Activated T-helper 1 cell treated with anti-CD3 and anti-CD28 coated beads, Interleukin-2, amount 50 U/mL, for 16 hours (primary cell): ENCODE results near the gene FAM149A.
A peak's percentile ranks its signal among the peaks of the same experiment; 100 is the strongest.

Experiments used
- DNase-seq, 2 donors: peaks; one replicate each; pipeline ENCODE4 v3.0.0-alpha.2; 2020; ENCODE audit warnings: low read depth in 1 of 2, low spot score in 1 of 2

Gene FAM149A

GRCh38 chr4:186104114-186104889 is at the start of gene FAM149A:
TSS of gene FAM149A (plus strand) at chr4:186104704.
- peak; percentile 10 to 24 for DNase-seq

GRCh38 chr4:186058253-186058979 is 46.1 kb upstream of the FAM149A start:
- DNase-seq = no peak

- DNase-seq = no peak
Observed at GRCh38 chr4:186058980-186059316, 45.6 kb upstream of the FAM149A start.

- no peak for DNase-seq
Observed at GRCh38 chr4:186061921-186062320, 42.6 kb upstream of the FAM149A start.

DNA sequence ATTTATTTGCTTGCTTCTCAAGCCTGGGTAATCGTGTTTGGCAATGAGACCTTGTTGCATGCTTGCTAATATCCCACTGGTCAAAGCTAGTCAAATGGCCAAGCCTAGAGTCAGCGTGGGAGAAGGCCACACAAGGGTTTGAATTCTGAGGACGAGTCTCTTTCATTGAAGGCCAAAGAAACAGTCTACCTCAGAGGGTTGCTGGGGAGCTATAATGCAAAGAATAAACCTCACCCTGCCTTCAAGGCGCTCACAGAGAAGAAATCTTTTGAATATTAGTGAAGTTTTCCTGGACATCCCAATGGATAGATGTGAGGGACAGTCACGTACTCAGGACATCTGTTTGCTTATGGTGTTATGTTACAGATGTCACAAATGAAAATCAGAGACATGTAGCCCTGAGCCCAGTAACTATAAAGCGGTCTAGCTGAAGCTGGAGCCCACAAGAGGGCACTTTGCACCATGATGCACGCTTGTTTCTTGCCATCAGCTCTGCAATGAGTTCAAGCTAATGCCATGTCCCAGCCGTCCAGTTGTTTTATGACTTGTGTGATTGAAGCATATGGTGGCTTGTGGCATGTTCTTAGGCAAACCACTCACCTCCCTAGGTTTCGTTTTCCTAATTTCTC is 36.6 kb upstream of the FAM149A start:
- peak in 1 of 2 donors; percentile 7 for DNase-seq

DNA sequence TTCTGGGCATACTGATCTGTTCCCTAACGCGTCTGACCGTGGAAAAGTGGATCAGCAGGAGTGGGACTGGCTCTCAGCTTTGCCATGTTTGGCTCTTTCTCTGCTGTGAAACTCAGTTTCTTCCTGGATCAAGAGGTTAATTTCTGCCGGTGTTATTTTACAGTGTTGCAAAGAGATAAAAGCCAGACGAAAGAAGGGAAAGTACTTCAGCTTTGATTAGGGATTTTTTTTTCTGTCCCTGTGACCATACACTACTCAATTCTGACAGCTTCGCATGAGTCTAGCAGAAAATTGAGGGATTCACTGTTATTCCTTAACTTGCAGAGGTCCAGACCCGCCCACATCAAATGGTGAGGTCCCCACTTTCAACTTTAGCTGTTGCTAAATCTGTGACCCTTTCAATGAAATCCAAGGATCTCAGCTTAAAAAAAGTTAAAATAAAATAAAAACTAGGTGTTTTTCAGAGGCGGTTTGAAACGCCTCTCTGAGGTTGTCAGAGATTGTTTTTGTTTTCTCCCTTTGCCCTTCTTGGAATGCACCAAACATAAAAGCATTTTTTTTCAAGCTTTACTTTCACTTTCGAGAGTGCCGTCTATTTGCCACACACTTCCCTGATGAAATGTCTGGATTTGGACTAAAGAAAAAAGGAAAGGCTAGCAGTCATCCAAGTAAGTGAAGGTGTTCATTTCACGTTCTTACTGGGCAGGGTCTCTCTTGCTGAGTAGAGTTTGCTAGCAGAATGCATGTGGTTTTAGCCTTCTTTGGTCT is 35.7 kb upstream of the FAM149A start, which contains the start of gene TLR3:
TLR3 (plus strand) TSS at position 576 of the 768 bp plus-strand sequence. CDS start 7,464 bp downstream, outside the sequence.
- DNase-seq = no peak

- no peak for DNase-seq
Observed at GRCh38 chr4:186069729-186070128, 34.8 kb upstream of the FAM149A start.

DNA sequence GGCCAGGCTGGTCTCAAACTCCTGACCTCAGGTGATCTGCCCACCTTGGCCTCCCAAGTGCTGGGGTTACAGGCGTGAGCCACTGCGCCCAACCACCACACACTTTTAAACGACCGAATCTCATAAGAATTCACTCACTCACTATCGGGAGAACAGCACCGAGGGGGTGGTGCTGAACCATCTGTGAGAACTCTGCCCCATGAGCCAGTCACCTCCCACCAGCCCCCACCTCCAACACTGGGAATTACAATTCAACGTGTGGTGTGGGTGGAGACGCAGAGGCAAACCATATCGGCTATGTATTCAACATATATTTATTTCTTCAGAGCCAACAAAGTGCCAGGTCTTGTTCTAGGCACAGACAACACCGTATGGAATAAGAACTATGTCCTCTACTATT is 32.0 kb upstream of the FAM149A start:
- DNase-seq = no peak

DNA sequence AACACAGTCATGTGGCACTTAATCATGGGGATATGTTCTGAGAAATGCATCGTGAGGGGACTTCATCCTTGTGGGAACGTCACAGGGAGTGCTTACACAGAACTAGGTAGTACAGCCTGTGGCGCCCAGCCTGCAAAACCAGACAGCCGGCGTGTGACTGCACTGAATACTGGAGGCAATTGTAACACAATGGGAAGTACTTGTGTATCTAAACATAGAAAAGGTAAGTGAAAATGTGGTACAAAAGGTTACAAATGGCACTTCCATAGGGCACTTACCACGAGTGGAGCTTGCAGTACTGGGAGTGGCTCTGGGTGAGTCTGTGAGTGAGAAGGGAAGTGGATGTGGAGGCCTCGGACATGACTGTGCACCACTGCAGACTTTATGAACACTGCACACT is 30.3 kb upstream of the FAM149A start:
- no peak for DNase-seq

DNA sequence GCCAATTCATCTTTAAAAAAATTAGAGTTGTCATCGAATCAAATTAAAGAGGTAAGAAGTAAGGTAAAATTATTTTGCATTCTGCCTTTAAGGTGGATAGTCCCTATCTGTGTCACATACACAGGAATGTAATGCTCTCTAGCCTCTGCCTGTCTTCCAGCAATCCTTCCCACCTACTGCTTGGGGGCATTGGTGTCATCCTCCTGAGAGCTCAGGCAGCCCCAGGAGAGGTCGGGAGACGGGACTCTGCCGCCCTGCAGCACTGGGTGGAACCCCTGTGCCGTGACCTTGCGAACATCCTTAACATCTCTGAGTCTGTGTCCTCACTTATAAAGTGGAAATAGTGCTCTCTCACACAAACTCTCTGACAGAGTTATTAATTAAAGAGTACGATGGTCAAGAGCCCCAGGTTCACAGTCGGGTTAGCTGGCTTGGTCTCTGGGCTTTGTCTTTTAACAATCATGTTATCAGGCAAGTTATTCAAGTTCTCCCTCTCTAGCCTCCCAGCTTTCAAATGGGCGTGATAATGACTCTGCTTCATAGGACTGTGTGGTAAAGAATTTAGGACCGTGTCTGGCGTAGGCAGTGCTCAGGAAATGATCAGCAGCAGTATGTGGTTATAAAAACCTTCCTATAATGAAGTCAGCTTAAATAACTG is 25.4 kb upstream of the FAM149A start:
- no peak for DNase-seq

- no peak for DNase-seq
Observed at GRCh38 chr4:186079694-186080093, 24.8 kb upstream of the FAM149A start.

- DNase-seq = no peak
Observed at GRCh38 chr4:186081202-186081807, 23.2 kb upstream of the FAM149A start.

DNA sequence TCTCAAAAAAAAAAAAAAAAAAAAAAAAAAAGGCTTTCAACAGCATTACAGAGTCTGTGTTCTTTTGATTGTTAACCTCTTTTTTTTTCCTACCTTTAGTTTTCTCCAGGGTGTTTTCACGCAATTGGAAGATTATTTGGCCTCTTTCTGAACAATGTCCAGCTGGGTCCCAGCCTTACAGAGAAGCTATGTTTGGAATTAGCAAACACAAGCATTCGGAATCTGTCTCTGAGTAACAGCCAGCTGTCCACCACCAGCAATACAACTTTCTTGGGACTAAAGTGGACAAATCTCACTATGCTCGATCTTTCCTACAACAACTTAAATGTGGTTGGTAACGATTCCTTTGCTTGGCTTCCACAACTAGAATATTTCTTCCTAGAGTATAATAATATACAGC is 22.3 kb upstream of the FAM149A start:
- no peak for DNase-seq

GRCh38 chr4:186088523-186088922 is 16.0 kb upstream of the FAM149A start:
- DNase-seq = no peak

- DNase-seq = no peak
Observed at GRCh38 chr4:186092296-186092695, 12.2 kb upstream of the FAM149A start.

- DNase-seq = no peak
Observed at GRCh38 chr4:186095406-186095805, 9.1 kb upstream of the FAM149A start.

DNA sequence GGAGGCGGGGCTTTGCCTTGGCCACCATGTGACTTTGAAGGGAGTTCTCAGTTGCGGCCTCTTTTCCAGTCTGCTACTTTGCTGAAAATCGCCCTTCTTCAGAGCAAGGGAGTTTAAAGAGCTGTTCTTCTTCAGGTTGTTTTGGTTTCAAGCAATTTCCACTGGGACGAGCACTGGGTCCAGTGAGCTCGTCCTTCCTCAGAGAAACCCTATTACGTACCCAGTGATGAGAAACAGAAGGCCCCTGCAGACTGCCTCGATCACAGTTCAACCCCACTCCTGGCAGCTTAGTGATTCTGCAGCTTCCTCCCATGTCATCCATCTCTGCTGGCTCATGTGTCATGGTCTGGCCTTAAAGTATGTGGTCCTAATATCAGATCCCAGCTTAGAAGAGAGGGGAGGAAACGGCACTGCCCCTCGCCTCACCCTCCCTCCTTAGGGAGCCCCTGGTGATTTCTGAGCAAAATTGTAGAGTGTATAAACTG is 7.8 kb upstream of the FAM149A start:
- DNase-seq = no peak

GRCh38 chr4:186097386-186097785 is 7.1 kb upstream of the FAM149A start:
- no peak for DNase-seq

- DNase-seq = no peak
Observed at GRCh38 chr4:186102931-186103330, 1.6 kb upstream of the FAM149A start.
